PC-3 (cell line): Measurements from ENCODE around the gene ANO4. TPM values are rescaled to one million over a fixed set of nuclear protein-coding genes. Genes with fewer than 3 reads are reported as not detected.

Experiments used
- ATAC-seq: fragments of 200-7000 bp; cut with Tn5 transposase; 2 replicates; pipeline ENCODE4 v1.9.1; 2020; ENCODE audit warnings: mild to moderate bottlenecking, moderate library complexity
- BruUV-seq: library from RNA; stranded (reverse); fragments of 400-500 nt; replicated peaks from 2 replicates; lab custom pipeline; 2021; lab: Mats Ljungman, UMichigan
- CTCF ChIA-PET: fragments of 300-600 bp; sonication (Branson Sonifier 250); formaldehyde crosslinking; loops from one replicate; lab custom pipeline; 2022; ENCODE audit warnings: antibody characterized with exemption; lab: Charles Lee
- POLR2A ChIA-PET: fragments of 300-600 bp; sonication (Branson Sonifier 250); formaldehyde crosslinking; loops from one replicate; lab custom pipeline; 2022; ENCODE audit warnings: antibody characterized with exemption; ENCODE audit not compliant: unreplicated experiment; lab: Charles Lee
- DNase-seq: peaks from one replicate; pipeline ENCODE4 v3.0.0-alpha.2; 2015
- H2AFZ ChIP-seq: fragments of 300-600 bp; sonication (generic); 2 replicates; pipeline ENCODE4 v1.6.0; 2016; ENCODE audit warnings: antibody characterized with exemption, low read length
- H3F3A ChIP-seq: fragments of 300-600 bp; sonication (generic); one replicate; pipeline ENCODE4 v1.6.0; 2017; ENCODE audit warnings: antibody characterized with exemption, low read length, control low read depth, mild to moderate bottlenecking; ENCODE audit not compliant: unreplicated experiment
- H3K27ac ChIP-seq: fragments of 300-600 bp; sonication (generic); 2 replicates; pipeline ENCODE4 v1.5.1; 2016; ENCODE audit warnings: mild to moderate bottlenecking, low read length
- H3K27me3 ChIP-seq: fragments of 300-600 bp; sonication (generic); 2 replicates; pipeline ENCODE4 v1.6.1; 2016; ENCODE audit warnings: low read length, mixed read lengths
- H3K36me3 ChIP-seq: fragments of 300-600 bp; sonication (generic); 2 replicates; pipeline ENCODE4 v1.6.1; 2016; ENCODE audit warnings: low read depth, mixed run types, low read length, mixed read lengths
- H3K4me1 ChIP-seq: fragments of 300-600 bp; sonication (generic); 2 replicates; pipeline ENCODE4 v1.5.1; 2016; ENCODE audit warnings: low read length; ENCODE audit not compliant: insufficient read depth
- H3K4me2 ChIP-seq: fragments of 300-600 bp; sonication (generic); 2 replicates; pipeline ENCODE4 v1.6.0; 2016; ENCODE audit warnings: low read length
- H3K4me3 ChIP-seq: fragments of 300-600 bp; sonication (generic); 2 replicates; pipeline ENCODE4 v1.5.1; 2016; ENCODE audit warnings: mild to moderate bottlenecking, low read length, mixed read lengths
- H3K79me2 ChIP-seq: fragments of 300-600 bp; sonication (generic); 2 replicates; pipeline ENCODE4 v1.6.1; 2017; ENCODE audit warnings: low read length, mixed read lengths
- H3K9ac ChIP-seq: fragments of 300-600 bp; sonication (generic); 2 replicates; pipeline ENCODE4 v1.6.0; 2016; ENCODE audit warnings: mild to moderate bottlenecking, low read length
- H3K9me2 ChIP-seq: fragments of 300-600 bp; sonication (generic); replicated peaks from 2 replicates; pipeline ENCODE4 v1.6.1; 2016; ENCODE audit warnings: mixed run types, low read length, mixed read lengths
- H3K9me3 ChIP-seq: fragments of 300-600 bp; sonication (generic); 2 replicates; pipeline ENCODE4 v1.6.1; 2016; ENCODE audit warnings: low read length, mixed read lengths
- H4K20me1 ChIP-seq: fragments of 300-600 bp; sonication (generic); 2 replicates; pipeline ENCODE4 v1.6.1; 2016; ENCODE audit warnings: low read length, mixed read lengths
- EZH2 ChIP-seq: fragments of 300-600 bp; sonication (generic); IDR thresholded peaks from one replicate; pipeline ENCODE4 v1.6.1; 2017; ENCODE audit warnings: antibody characterized with exemption, mild to moderate bottlenecking, low read length; ENCODE audit not compliant: unreplicated experiment
- EZH2phosphoT487 ChIP-seq: fragments of 300-600 bp; sonication (generic); IDR thresholded peaks from 2 replicates; pipeline ENCODE4 v1.6.1; 2018; ENCODE audit warnings: mild to moderate bottlenecking, antibody characterized with exemption, low read length, borderline replicate concordance
- intact Hi-C: fragments of 100-400 bp; cut with micrococcal nuclease; formaldehyde crosslinking; loops from 2 replicates; pipeline ENCODE4 v1.9.0; 2023
- total RNA-seq: library from RNA; depleted of rRNA; stranded (reverse); fragments of >200 nt; gene quantifications from 2 replicates; pipeline ENCODE4 v1.2.3, GENCODE V29; 2014
- TF ChIP-seq, protein P1 (sequence below): fragments of 300-600 bp; sonication (generic); conservative IDR thresholded peaks from 2 replicates; pipeline ENCODE4 v1.5.1; 2017; ENCODE audit warnings: antibody characterized with exemption, low read depth, mild to moderate bottlenecking, low read length

Gene ANO4
- total RNA-seq, 1 experiment from 2014 or later: not detected

DNA sequence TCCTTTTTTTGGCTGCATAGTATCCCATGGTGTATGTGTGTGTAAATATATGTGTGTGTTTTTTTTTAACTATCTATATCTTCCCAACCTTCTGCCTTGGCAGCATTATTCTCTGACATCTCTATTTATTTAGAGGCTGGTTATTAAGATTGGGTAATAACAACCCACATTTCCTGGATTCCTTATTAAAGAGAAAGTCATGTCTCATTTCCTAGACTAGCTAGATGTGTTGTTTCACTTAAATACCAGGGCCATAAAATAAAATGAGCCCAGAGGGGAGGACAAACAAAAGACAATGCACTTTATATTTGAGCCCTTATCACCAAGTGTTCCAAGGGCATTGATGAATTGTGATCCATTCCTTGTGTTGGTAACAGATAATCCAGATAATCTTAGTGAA, 246.4 kb downstream of the ANO4 start:
- Histone ChIP-seq H3K9ac (no peak overlapping the region), H3K27me3 (no peaks in the 10 kb centered on the region), H3K4me1 (no peaks in the 10 kb centered on the region), H2AFZ (no peak overlapping the region), H4K20me1 (no peaks in the 10 kb centered on the region), H3K9me3 (no peaks in the 10 kb centered on the region), H3K27ac (no peak overlapping the region), H3K4me3 (no peak overlapping the region), H3K79me2 (no peaks in the 10 kb centered on the region), H3K4me2 (no peak overlapping the region), H3K9me2 (no peaks in the 10 kb centered on the region), H3K36me3 (no peaks in the 10 kb centered on the region), H3F3A (no peaks in the 10 kb centered on the region)
- TF ChIP-seq, protein P1, sequence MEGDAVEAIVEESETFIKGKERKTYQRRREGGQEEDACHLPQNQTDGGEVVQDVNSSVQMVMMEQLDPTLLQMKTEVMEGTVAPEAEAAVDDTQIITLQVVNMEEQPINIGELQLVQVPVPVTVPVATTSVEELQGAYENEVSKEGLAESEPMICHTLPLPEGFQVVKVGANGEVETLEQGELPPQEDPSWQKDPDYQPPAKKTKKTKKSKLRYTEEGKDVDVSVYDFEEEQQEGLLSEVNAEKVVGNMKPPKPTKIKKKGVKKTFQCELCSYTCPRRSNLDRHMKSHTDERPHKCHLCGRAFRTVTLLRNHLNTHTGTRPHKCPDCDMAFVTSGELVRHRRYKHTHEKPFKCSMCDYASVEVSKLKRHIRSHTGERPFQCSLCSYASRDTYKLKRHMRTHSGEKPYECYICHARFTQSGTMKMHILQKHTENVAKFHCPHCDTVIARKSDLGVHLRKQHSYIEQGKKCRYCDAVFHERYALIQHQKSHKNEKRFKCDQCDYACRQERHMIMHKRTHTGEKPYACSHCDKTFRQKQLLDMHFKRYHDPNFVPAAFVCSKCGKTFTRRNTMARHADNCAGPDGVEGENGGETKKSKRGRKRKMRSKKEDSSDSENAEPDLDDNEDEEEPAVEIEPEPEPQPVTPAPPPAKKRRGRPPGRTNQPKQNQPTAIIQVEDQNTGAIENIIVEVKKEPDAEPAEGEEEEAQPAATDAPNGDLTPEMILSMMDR: no peak
- TF ChIP-seq EZH2 (no peak), EZH2phosphoT487 (no peak)
- ATAC-seq (no peak), DNase-seq (peak; percentile 42)
- POLR2A ChIA-PET: no interaction called here
- intact Hi-C loops: no loop called here
- BruUV-seq: no TSS peak
- CTCF ChIA-PET: no interaction called here

DNA sequence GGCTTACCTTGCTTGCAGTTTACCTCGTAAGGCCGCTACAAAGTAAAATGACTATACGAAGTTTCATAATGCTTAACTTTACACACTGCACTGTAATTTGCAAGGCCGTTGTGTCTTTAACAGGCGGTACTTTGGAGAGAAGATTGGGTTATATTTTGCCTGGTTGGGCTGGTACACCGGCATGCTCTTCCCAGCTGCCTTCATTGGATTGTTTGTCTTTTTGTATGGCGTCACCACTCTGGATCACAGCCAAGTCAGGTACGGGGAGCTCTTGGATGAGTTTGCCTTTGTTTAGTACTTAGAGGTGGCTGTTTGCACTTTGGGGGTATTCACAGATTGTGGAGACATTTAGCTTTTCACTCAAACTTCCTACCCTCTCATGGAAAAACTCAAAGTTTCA, 247.6 kb downstream of the ANO4 start:
- no peak overlapping the region for H3K4me2 ChIP-seq
- H3K9me2 ChIP-seq: no peaks in the 10 kb centered on the region
- ATAC-seq (no peak), DNase-seq (no peak)
- no TSS peak for BruUV-seq
- H3K27ac ChIP-seq: no peak overlapping the region
- H2AFZ ChIP-seq: no peak overlapping the region
- no peak overlapping the region for H3K9ac ChIP-seq
- no peaks in the 10 kb centered on the region for H3K27me3 ChIP-seq
- ChIA-PET POLR2A (no interaction called here), CTCF (no interaction called here)
- no peak overlapping the region for H3K4me3 ChIP-seq
- TF ChIP-seq, protein P1: no peak
- TF ChIP-seq EZH2phosphoT487 (no peak), EZH2 (no peak)
- H3K79me2 ChIP-seq: no peaks in the 10 kb centered on the region
- intact Hi-C loops: no loop called here
- no peaks in the 10 kb centered on the region for H3F3A ChIP-seq
- H3K9me3 ChIP-seq: no peaks in the 10 kb centered on the region
- H3K36me3 ChIP-seq: no peaks in the 10 kb centered on the region
- no peaks in the 10 kb centered on the region for H3K4me1 ChIP-seq
- H4K20me1 ChIP-seq: no peaks in the 10 kb centered on the region

DNA sequence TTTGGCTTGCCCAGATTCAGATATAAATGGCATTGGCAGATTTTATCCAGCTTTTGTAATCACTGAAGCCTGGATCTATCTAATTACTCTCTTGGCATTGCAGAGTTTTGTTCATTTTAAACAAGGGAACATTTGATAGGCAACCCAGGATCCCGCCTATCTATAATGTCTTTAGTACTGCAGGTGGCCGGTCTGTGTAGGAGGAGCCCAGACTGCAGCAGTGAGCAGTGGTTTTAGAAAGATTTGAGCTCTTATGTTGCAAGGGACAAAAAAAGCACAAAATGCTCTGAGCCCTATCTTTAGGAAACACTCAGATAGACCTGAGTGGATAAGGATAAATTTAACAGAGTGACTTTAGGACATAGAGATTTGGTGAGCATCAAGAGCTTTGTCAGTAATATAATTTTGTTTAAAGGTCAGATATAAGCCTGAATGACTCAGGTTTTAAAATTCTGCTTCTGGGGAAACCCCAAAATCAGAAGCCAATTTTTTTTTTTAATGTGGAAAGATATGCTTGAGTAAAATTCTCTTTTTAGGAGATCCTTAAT, 250.0 kb downstream of the ANO4 start:
- BruUV-seq: no TSS peak
- CTCF ChIA-PET: no interaction called here
- Histone ChIP-seq H3K27ac (no peak overlapping the region), H3K36me3 (no peaks in the 10 kb centered on the region), H3K79me2 (no peaks in the 10 kb centered on the region), H3K27me3 (no peaks in the 10 kb centered on the region), H2AFZ (no peak overlapping the region), H4K20me1 (no peaks in the 10 kb centered on the region), H3K4me2 (no peak overlapping the region), H3F3A (no peaks in the 10 kb centered on the region), H3K9me2 (no peaks in the 10 kb centered on the region), H3K4me1 (no peaks in the 10 kb centered on the region), H3K4me3 (no peak overlapping the region), H3K9me3 (no peaks in the 10 kb centered on the region), H3K9ac (no peak overlapping the region)
- intact Hi-C loops: no loop called here
- POLR2A ChIA-PET: no interaction called here
- no peak for DNase-seq
- TF ChIP-seq EZH2phosphoT487 (no peak), EZH2 (no peak)
- TF ChIP-seq, protein P1: no peak
- no peak for ATAC-seq
